Natural killer cell (primary cell): ENCODE data around the gene GFI1B. TPM values are rescaled to one million over a fixed set of nuclear protein-coding genes. Genes with fewer than 3 reads are reported as not detected.

Experiments used
- ATAC-seq, 3 donors: fragments of 150-1000 bp in 2 of 3; fragments of 200-7000 bp in 1 of 3; cut with Tn5 transposase; 1 replicate in 1 of 3; 2 replicates in 2 of 3; pipeline ENCODE4 v1.10.0; 2021; ENCODE audit warnings: mild to moderate bottlenecking in 2 of 3, moderate library complexity in 2 of 3
- DNase-seq, 2 donors: peaks; one replicate each; pipeline versions ENCODE4 v3.0.0 to v3.0.0-alpha.2; 2013 to 2021; ENCODE audit warnings: mixed read lengths in 1 of 2
- H3K27ac ChIP-seq: one replicate; pipeline ENCODE4 v1.5.1; 2013; ENCODE audit warnings: mild to moderate bottlenecking, low read length
- H3K27me3 ChIP-seq: one replicate; pipeline ENCODE4 v1.6.1; 2013; ENCODE audit warnings: low read length; ENCODE audit not compliant: control insufficient read depth, insufficient read depth
- H3K36me3 ChIP-seq: one replicate; pipeline ENCODE4 v1.6.1; 2013; ENCODE audit warnings: low read length; ENCODE audit not compliant: control insufficient read depth, insufficient read depth
- H3K4me1 ChIP-seq: one replicate; pipeline ENCODE4 v1.6.1; 2013; ENCODE audit warnings: low read length; ENCODE audit not compliant: control insufficient read depth, insufficient read depth
- H3K4me3 ChIP-seq: one replicate; pipeline ENCODE4 v1.5.1; 2013; ENCODE audit warnings: low read length
- H3K9me3 ChIP-seq: one replicate; pipeline ENCODE4 v1.6.1; 2013; ENCODE audit warnings: low read length; ENCODE audit not compliant: control insufficient read depth, insufficient read depth
- H3K27ac Mint-ChIP-seq, 2 donors: one replicate each; pipeline ENCODE4 v1.8.0; 2022; ENCODE audit warnings: mild to moderate bottlenecking in 2 of 2, mixed read lengths in 2 of 2, moderate library complexity in 1 of 2
- H3K27me3 Mint-ChIP-seq, 2 donors: one replicate each; pipeline ENCODE4 v1.8.0; 2022; ENCODE audit warnings: low read depth in 2 of 2, mixed read lengths in 2 of 2
- H3K36me3 Mint-ChIP-seq: one replicate; pipeline ENCODE4 v1.8.0; 2022; ENCODE audit warnings: mixed read lengths
- H3K4me1 Mint-ChIP-seq, 2 donors: one replicate each; pipeline ENCODE4 v1.8.0; 2022; ENCODE audit warnings: mixed read lengths in 2 of 2
- H3K4me3 Mint-ChIP-seq: one replicate; pipeline ENCODE4 v1.8.0; 2022; ENCODE audit warnings: mild to moderate bottlenecking, moderate library complexity, mixed read lengths
- H3K9me3 Mint-ChIP-seq, 2 donors: one replicate each; pipeline ENCODE4 v1.8.0; 2022; ENCODE audit warnings: mixed read lengths in 2 of 2
- CTCF ChIP-seq: fragments of 200-600 bp; IDR thresholded peaks from one replicate; pipeline ENCODE4 v1.8.0; 2022; ENCODE audit warnings: antibody characterized with exemption
- WGBS: methylation state at CpG from one replicate; pipeline ENCODE4 v1.1.7; 2013; ENCODE audit warnings: missing lambda C conversion rate; ENCODE audit not compliant: insufficient coverage; 5-methylcytosine and 5-hydroxymethylcytosine counted together
- intact Hi-C: fragments of 100-400 bp; cut with micrococcal nuclease; formaldehyde crosslinking; loops from one replicate; pipeline ENCODE4 v1.14.2; 2022
- total RNA-seq, 4 donors: library from RNA; stranded (reverse); fragments of 120-200 nt in 1 of 4; gene quantifications; one replicate each; pipeline versions ENCODE4 v1.2.3 to v1.2.4, GENCODE V29; 2013 to 2022

The GFI1B gene
- total RNA-seq, 3 donors from 2014 or later (not counting 1 experiment from before 2014, with no cell fraction given): 0.41 to 3.3 (median 2.8) TPM

GRCh38 chr9:132984202-132985070, 5.9 kb downstream of the GFI1B start:
- H3K36me3 ChIP-seq: no peaks in the 10 kb centered on the region
- peaks cover 42% of the 10 kb centered on the region for H3K4me1 ChIP-seq
- no peak for TF ChIP-seq CTCF
- 56% methylated on average over 20 of the region's 20 CpGs for WGBS
- ATAC-seq (no peak), DNase-seq (no peak)
- no peaks in the 10 kb centered on the region for H3K9me3 ChIP-seq
- H3K27ac Mint-ChIP-seq: no peak overlapping the region
- no peaks in the 10 kb centered on the region for H3K9me3 Mint-ChIP-seq
- H3K27me3 ChIP-seq: peaks cover 5% of the 10 kb centered on the region
- no peak overlapping the region for H3K27ac ChIP-seq
- no peak overlapping the region for H3K4me3 Mint-ChIP-seq
- no peak overlapping the region for H3K4me3 ChIP-seq
- intact Hi-C loops: no loop called here
- peaks cover 28 to 38% of the 10 kb centered on the region in 2 donors for H3K4me1 Mint-ChIP-seq
- peaks cover 6 to 8% of the 10 kb centered on the region in 2 donors for H3K27me3 Mint-ChIP-seq
- H3K36me3 Mint-ChIP-seq: no peaks in the 10 kb centered on the region

GRCh38 chr9:132985071-132985350, 6.5 kb downstream of the GFI1B start:
- H3K27ac ChIP-seq: no peak overlapping the region
- intact Hi-C loops: no loop called here
- Mint-ChIP-seq H3K9me3 (no peaks in the 10 kb centered on the region), H3K4me3 (no peak overlapping the region), H3K4me1 (peaks cover 34 to 44% of the 10 kb centered on the region in 2 donors), H3K27me3 (peaks cover 0 to 3% of the 10 kb centered on the region in 2 donors), H3K27ac (no peak overlapping the region), H3K36me3 (no peaks in the 10 kb centered on the region)
- H3K36me3 ChIP-seq: no peaks in the 10 kb centered on the region
- H3K9me3 ChIP-seq: no peaks in the 10 kb centered on the region
- ATAC-seq (no peak), DNase-seq (no peak)
- 80% methylated on average over 4 of the region's 4 CpGs for WGBS
- TF ChIP-seq CTCF: no peak
- H3K27me3 ChIP-seq: no peaks in the 10 kb centered on the region
- H3K4me3 ChIP-seq: no peak overlapping the region
- H3K4me1 ChIP-seq: peaks cover 47% of the 10 kb centered on the region

DNA sequence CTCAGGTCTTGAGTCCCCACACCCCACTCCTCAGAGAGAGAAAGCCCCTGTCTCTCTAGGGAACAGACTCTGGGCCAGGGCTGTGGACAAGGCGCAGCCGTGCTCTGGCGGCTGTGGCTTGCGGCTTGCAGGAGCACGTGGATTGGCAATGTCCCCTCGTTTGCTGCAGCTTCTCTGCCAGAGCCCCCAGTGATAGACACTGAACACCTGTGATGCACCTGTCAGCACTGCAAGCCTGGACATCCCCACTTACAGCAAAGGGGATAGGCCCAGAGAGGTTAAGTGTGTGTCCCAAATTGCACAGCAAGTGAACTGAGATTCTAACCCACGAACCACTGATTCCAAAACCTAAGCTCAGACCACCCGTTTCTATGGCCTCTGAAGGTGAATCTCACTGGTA, 7.0 kb downstream of the GFI1B start:
- Mint-ChIP-seq H3K4me1 (peaks cover 39 to 49% of the 10 kb centered on the region in 2 donors), H3K36me3 (no peaks in the 10 kb centered on the region), H3K9me3 (no peaks in the 10 kb centered on the region), H3K27ac (no peak overlapping the region), H3K4me3 (no peak overlapping the region), H3K27me3 (peaks cover 0 to 2% of the 10 kb centered on the region in 2 donors)
- DNase-seq (no peak), ATAC-seq (no peak)
- no peak overlapping the region for H3K4me3 ChIP-seq
- peaks cover 49% of the 10 kb centered on the region for H3K4me1 ChIP-seq
- no peaks in the 10 kb centered on the region for H3K9me3 ChIP-seq
- H3K27me3 ChIP-seq: no peaks in the 10 kb centered on the region
- H3K27ac ChIP-seq: no peak overlapping the region
- intact Hi-C loops: no loop called here
- H3K36me3 ChIP-seq: no peaks in the 10 kb centered on the region
- no peak for TF ChIP-seq CTCF
- WGBS: 72% methylated on average over 8 of the region's 8 CpGs

- H3K36me3 Mint-ChIP-seq: no peaks in the 10 kb centered on the region
- H3K4me3 Mint-ChIP-seq: peak overlapping the region; percentile 21
- intact Hi-C loops: no loop called here
- no peaks in the 10 kb centered on the region for H3K9me3 Mint-ChIP-seq
- 87% methylated on average over 13 of the region's 13 CpGs for WGBS
- peak overlapping the region in 1 of 2 donors; percentile 75 for H3K27ac Mint-ChIP-seq
- Histone ChIP-seq H3K27ac (no peak overlapping the region), H3K36me3 (no peaks in the 10 kb centered on the region), H3K4me1 (peaks cover 56% of the 10 kb centered on the region), H3K27me3 (no peaks in the 10 kb centered on the region), H3K9me3 (no peaks in the 10 kb centered on the region), H3K4me3 (no peak overlapping the region)
- H3K4me1 Mint-ChIP-seq: peaks cover 44 to 54% of the 10 kb centered on the region in 2 donors
- DNase-seq (no peak), ATAC-seq (no peak)
- H3K27me3 Mint-ChIP-seq: no peaks in the 10 kb centered on the region
- TF ChIP-seq CTCF: no peak
Measured at GRCh38 chr9:132986114-132986513, 7.6 kb downstream of the GFI1B start.
